Activated T-helper 1 cell treated with Interleukin-2 at 50 U/mL for 16 hours (primary cell): ENCODE data around the gene NUP93.
"Not testable (repeated sequence)": the region's sequence is repeated elsewhere in the genome, so short reads cannot be mapped to it uniquely, and the experiment has no call there.

Experiments used
- DNase-seq: peaks from one replicate; pipeline ENCODE4 v3.0.0-alpha.2; 2020; ENCODE audit warnings: low read depth

NUP93 gene

DNA sequence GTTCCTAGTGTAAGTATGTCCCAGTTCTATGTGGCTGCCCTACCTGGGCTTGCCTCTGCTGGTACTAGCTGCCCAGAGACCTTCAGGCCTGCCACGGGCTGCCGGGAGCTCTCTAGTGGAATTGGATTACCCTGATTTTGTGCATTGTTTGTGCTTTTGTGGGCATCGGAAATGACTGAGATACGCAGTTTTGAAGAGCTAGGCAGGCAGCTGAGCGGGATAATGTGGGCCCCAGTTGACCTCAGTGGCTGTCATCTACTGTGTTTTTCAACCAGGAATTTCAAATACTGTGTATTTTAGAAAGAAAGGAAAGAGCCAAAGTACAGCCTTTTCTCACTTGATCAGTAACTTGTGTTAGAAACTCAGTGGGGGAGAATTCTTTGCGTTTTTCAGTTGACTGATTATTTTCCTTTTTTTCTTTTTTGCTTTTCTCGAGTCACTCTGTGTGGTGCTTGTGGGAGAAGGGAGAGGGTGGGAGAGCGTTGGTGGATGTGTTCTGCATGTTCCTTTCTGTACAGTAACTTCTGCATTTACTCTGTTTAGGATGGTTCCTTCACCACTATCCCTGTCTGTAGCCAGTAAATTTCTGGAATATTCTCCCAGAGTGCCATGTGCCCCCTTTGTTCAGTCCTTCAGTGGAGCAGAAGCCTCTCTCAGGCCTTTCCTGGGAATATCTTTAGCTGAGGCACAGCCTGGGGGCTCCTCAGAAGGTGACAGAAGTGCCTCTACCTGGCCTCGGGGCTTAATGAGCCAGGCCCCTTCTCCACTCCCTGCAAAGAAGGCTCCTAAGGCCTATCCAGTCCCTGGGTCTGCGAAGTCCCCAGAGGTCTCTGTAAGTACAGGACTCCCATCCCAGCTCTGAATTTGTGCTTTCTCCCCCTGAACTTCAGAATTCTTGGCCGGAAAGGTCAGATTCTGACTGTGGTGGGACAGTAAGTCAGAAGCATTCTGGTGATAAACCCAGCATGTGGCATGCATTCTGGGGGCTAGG is 120.1 kb downstream of the NUP93 start:
- no peak for DNase-seq

DNA sequence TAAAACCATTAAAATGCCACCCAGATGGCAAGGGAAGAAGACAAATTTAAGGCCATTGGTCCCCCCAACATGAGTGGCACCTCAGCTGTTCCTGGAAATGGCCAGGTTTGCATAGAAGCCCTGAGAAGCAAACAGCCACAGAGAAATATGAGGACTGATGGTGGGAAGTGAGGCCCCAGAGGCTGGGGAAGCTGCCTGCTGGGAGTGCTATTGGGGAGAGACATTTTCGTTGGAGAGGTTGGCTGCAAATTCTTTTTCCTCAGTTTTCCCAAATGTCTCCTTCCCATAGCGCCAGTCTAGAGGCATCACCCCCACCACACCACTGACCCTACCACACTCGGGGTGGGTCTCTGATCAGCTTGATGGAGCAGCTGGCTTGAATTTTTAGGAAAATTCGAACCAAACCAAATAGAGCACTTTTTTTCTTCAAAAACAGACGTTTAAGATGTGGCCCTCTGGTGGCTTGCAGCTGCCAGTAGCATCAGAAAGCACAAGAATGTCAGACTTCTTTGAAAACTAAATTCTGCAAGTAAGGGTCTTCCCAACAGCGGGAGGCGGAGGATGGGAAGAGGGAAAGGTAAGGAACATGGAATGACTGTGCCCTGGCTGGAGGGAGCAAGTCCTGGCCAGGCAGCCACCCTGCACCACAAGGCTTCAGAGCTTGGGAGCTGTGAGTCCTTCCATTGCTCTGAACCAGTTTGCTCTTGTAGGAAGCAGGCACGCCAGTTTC is 121.9 kb downstream of the NUP93 start:
- no peak for DNase-seq

DNA sequence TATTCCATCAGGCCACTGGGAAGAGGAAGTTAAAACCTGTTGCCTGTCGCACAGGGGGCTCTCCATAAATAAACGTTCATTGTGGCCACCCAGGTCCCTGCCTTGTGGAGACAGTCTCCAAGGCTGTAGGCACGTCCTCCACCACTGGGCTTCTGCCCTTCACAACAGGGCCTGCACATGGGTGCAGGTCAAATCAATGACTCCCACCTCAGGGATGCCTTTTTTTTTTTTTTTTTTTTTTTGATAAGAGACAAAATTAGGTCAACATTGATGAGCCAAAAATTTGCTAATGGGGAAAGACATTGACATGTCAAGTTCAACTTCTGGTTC is 122.4 kb downstream of the NUP93 start:
- no peak for DNase-seq

DNA sequence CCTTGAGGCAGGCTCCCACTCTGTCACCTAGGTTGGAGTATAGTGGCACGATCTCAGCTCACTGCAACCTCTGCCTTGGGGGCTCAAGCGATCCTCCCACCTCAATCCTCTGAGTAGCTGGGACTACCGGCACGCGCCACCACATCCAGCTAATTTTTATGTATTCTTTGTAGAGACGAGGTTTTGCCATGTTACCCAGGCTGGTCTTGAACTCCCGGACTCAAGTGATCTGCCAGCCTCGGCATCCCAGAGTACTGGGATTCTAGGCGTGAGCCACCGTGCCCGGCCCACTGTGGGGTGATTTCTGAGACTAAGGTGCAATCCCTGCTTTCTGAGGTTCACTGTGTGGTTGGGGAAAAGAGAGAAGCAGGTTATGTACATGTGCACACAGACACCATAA is 123.0 kb downstream of the NUP93 start:
- DNase-seq = no peak

DNA sequence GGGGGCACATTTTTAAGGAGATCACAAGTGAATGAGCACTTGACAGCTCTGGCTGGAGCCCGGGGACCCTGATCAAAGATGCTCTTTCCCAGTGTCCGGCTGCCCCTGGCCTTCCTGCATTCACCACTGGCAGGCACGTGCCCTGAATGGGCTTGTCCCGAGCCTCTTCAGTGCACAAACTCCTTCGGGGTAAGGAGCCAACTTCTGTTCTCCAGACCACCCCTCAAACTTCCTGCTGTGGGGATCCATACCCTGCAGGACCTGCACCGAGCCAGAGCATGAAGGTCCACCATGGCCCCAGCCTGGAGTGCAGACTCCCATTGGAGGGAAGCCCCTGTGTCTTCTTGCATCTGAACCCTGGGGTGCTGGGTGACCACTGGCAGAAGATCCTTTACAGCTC is 125.3 kb downstream of the NUP93 start:
- no peak for DNase-seq

DNA sequence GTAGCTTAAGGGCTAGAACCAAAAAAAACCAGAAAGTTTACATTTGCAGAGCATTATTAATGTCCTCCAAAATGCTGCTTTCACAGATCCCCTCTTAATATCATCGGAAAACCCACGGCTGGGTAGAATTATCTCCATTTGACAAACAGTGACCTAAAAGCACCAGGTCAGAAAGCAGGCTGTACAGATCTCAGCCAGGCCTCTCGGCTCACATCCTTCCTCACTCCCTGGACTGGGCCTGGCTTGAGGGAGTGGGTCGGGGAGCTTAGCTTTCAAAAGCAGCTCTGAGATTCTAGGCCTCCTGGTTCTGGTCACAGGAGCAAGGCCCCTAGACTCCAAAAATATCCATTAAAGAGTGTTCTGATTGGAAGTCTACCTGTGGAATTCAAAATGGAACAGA is 126.0 kb downstream of the NUP93 start:
- no peak for DNase-seq

DNA sequence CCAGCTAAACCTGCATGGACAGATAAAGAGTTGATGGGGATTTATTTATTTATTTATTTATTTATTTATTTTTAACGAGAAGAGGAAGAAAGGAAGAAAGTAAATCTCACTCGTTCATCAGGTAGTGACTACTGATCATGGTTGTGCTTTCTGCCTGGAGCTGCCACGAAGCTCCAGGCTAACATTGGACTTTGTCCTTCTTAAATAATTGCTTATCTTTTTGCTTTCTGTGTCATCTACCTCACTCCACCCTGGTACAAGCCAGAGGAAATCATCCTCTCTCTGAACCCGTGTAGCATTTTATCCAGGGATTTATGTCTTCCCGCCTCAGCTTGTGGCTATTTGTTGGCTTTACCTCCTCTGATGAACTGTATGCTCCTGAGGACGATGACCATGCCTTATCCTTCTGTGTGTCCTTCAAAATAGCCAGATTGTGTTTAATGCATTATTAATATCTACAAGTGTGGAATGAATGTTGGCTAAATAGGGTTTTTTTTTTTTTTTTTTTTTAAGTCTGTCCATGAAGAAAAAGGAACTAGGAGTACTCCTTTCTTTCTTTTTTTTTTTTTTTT is 127.0 kb downstream of the NUP93 start:
- DNase-seq = no peak

DNA sequence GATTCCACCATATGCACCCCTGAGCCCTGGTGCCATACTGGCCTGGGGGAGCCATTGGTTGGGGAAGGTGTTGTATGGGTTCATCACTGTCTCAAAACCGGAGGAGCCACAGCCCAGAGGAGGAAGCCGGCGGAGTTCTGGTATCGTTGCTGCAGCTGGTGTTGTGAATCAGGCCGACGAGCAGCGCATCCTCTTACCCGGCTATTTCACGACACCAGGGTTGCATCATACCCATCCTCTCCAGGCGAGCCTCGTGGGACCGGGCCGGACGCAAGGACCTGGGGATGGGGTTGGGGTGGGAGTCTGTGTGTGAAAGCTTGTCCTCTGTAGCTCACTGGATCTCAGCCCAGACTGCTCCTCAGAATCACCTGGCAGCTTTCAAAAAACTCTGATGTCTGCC is 128.4 kb downstream of the NUP93 start:
- DNase-seq = no peak

DNA sequence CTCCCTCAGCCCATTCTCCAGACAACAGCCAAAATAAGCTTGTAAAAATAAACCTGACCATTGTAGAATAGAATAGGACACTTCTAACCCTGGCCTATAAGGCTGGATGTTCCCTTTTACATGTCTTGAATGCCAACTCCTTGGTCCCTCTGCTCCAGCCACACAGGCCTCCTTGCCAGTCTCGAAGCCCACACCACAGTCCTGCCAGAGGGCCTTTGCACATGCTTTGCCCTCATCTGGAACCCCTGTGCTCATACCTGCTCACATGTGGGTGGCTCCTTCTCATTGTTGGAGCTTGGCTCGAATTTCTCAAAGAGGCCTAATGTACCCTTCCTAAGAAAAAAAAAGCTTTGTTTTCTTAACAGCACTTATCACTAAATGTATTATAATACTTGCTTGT is 129.7 kb downstream of the NUP93 start:
- DNase-seq = no peak

DNA sequence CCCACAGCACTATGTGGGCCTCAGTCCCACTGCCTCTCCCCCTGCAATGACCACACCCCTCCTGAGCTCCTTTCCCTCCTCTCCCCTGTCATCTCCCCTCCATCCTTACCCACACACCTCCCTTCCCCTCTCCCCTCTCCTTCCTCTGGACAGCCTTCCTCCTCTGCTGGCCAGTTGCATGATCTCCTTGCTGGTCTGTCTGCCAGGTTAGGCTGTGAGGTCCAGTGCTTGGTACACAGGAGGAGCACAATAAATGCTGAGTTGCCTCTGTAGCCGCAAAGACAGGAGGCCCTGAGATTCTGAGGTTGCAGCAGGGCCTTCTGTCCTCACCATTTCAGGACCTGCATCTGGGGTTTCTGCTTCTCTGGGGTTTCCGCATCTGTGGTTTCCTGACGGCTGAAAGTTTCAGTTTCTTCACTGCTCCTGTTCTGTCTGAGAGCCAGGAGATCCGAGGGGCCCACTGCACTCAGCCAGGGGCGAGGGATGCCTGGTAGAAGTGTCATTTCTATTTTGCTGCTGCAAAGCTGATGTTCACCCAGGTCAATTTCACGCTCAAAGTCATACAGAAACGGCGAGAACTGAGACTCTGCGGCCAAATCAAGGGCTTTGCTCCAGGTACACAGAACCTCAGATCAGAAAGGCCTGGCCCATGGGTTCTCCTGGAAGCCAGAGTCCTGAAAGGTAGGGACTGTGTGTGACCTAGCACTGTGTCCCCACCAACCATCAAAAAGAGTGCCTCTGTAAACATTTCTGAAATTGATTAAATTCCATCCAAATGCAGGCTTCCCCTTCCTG is 130.5 kb downstream of the NUP93 start:
- DNase-seq = no peak

DNA sequence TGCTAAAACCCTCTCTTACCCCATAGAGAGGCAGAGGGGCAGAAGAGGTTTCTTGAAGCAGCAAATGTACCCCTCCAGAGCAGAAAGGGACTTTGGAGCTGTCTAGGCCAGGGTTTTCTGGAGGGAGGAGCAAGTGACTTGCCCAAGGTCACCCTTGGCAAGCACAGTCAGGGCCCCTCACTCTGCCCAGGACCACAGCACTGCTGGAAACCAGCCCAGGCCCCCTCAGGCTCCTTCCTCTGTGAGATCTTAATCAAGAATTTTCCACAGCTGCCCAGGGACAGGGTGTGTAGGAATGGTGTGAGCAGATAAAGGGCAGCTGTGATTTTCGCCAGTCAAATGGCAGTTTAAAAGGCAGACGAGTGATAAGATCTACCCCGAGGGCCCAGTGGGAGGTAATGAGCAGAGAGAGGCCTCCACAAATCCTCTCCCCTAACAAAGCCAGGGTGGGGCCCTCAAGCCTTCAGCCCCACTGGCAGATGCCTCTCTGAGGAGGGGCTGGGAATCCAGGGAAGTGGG is 131.2 kb downstream of the NUP93 start:
- no peak for DNase-seq

DNA sequence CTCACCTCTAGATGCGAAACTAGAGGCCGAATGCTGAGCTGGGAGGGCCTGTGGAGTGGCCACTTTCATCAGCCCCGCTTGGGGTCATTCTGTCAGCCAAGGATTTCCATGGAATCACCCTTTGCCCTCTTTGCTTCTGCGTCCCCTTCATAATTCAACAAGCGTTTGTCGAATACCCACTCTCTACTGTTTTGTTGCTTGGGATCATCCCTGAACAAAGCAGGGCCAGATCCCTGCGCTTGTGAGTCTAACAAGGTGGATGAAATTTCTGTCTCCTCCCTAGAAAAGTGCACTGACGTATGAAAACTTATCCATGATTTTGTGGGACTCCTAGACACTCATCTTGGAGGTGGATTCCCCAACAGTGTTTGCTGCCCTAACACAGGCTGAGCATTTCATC is 131.8 kb downstream of the NUP93 start:
- DNase-seq = no peak

DNA sequence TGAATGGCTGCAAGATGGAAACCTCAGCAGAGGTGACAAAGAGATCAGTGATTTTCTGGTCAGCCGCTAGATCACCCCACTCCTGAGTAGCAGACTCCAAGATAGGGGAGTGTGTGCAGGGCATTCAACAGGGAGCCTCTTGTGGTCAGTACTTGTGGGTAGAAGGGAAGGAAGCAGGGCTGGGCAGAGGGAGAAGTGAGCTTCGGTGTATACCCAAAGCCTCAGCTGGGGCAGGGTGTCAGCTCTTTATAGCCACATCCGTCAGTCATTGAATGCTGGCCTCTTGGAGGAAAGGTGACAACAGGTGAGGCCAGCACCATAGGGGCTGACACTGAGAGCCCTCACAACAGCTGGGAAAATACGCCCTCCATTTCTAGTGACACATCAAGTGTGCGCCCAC is 132.8 kb downstream of the NUP93 start:
- DNase-seq = no peak

DNA sequence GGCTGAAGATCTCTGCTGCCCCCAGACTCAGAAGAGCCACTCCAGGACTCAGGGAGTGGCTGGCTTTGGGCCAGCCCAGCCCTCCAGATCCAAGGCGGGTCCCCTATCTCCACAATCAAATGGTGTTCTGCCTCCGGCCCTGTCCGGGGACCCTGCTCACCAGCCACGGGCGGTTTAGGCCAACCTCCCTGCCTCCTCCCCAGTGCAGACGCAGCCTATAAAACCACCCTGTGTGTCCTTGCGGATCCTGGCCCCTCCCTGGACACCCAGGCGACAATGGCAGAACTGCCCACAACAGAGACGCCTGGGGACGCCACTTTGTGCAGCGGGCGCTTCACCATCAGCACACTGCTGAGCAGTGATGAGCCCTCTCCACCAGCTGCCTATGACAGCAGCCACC is 135.0 kb downstream of the NUP93 start, which contains the start of gene SLC12A3:
SLC12A3 (plus strand) TSS at position 248 of the 400 bp plus-strand sequence; CDS start at position 277, 29 bp downstream.
- no peak for DNase-seq

DNA sequence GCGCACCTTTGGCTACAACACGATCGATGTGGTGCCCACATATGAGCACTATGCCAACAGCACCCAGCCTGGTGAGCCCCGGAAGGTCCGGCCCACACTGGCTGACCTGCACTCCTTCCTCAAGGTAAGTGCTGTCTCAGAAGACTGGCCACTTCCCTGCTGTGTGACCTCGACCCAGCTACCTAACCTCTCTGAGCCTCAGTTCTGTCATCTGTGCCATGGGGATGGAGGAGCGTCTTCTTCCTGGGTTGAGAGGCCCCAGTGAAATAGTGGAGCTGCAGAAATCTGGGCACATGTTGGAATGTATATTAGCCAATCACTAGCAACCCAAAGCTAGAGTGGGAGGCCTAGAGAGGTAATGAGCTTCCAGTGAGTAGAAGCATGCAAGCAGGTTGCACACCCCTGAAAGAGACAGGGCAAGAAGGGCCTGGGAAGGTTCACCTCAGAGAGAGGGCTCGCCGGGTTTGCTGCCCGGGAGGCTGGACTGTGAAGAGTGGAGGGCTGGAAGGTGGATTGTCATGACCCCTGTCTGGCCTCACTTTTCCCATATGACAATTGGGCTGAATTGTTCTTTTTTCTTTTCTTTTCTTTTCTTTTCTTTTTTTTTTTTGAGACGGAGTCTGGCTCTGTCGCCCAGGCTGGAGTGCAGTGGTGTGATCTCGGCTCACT is 135.6 kb downstream of the NUP93 start:
- no peak for DNase-seq

DNA sequence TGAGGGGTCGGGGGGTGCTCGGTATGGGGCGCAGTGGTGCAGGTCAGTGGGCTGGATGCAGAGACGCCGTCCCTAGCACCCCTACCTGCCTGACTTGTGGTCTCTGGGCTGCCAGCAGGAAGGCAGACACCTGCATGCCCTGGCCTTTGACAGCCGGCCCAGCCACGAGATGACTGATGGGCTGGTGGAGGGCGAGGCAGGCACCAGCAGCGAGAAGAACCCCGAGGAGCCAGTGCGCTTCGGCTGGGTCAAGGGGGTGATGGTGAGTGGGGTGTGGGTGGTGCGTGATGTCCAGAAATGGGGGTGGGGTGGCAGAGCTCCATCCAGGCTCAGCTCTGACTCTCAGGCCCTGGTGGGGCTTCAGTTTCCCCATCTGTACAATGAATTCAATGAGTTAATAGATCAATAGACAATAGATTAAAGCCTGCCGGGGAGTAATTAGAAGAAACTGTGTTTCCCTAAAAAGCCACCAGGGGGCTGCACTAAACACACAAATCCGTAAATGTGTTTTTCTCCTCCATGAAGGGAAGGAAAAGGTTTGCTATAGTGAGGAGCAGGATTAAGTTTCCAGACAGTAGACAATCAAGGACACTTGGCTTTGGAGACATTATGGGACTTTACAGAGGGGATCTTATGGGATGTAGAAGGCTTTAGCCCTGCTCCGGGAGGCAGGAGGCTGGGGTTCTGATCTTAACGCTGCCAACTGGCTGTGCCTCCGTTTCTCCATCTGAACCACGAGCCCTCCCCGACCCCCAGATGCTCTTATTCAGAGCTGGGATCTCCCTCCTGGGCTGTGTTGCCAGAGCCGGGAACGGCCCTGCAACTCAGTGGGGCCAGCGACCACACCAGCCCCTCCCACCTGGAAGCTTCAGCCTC is 137.3 kb downstream of the NUP93 start:
- DNase-seq = no peak

DNA sequence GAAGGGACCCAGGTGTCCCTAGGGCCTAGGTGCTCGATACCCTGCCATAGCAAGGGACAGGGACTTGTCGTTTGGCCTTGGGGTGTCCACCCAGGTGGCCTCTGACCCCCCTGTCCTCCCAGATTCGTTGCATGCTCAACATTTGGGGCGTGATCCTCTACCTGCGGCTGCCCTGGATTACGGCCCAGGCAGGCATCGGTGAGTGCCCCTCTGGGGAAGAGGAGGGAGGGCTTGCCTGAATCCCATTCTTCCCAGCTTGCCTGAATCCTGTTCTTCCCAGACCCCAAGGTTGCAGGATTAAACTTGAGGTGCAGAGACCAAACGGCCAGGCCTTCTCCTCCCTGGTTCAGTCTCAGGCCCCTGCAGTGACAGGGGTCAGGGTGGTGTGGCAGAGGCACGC is 138.2 kb downstream of the NUP93 start:
- DNase-seq = no peak

DNA sequence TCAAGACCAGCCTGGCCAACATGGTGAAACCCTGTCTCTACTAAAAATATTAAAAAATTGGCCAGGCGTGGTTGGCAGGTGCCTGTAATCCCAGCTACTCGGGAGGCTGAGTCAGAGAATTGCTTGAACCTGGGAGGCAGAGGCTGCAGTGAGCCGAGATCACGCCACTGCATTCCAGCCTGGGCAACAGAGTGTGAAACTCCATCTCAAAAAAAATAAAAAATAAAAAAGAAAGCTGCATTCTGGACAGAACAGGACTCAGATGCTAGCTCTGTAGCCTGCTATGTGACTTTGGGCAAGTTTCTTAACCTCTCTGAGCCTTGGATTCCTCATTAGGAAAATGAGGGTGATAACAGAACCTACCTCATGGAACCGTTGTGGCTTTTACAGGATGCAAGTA is 138.8 kb downstream of the NUP93 start:
- DNase-seq = not testable (repeated sequence)

DNA sequence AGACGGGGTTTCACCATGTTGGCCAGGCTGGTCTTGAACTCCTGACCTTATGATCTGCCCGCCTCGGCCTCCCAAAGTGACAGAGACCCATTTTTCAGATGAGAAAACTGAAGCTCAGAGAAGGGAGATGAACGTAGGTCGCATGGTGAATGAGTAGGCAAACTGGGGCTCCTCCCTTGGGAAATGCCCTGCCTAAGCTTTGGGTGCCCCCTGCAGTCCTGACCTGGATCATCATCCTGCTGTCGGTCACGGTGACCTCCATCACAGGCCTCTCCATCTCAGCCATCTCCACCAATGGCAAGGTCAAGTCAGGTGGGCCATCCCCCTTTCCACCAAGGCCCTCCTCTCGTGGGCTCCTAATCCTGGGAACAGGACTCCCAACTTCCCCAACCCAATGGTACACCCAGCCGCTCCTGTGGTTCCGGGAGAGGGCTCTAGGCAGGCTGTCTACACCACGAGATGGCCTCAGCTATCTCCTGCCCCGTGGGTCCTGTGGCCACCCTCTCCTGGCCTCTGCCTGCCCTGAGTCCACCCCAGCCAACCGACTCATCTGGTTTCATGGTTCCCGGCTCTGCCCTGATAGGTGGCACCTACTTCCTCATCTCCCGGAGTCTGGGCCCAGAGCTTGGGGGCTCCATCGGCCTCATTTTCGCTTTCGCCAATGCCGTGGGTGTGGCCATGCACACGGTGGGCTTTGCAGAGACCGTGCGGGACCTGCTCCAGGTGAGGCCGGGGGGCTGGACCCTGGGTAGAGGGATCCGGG is 139.8 kb downstream of the NUP93 start:
- DNase-seq = no peak
